Measurements from ENCODE around the gene FBP2.
"Not testable (repeated sequence)": the region's sequence is repeated elsewhere in the genome, so short reads cannot be mapped to it uniquely, and the experiment has no call there.

Gene FBP2

GRCh38 chr9:94599102-94599501 lies 5.5 kb upstream of the FBP2 start:
- no peak overlapping the region for H3K4me3 ChIP-seq (replicated peaks; ENCODE audit: low read depth, low read length)
- DNase-seq (ENCODE audit: low read depth): no peak
- TF ChIP-seq CTCF (IDR thresholded peaks at IDR 0.05; ENCODE audit: low read length, missing control alignments): no peak

DNA sequence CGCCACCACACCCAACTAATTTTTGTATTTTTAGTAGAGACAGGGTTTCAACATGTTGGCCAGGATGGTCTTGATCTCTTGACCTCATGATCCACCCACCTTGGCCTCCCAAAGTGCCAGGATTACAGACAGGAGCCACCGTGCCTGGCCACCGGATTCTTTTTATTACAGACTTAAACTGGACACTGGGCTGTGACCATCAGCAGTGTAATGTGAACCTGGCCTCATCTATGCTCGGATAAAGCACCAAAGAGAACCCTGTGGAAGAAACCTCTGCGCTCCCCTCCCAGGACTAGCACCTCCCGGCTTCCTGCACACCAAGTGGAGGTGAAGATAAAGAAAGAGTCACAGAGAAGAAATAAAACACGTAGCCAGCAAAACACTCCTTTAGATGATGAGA lies 941 bp downstream of the FBP2 start:
- not testable (repeated sequence) for H3K4me3 ChIP-seq (replicated peaks; ENCODE audit: low read depth, low read length); DNase-seq (ENCODE audit: low read depth)

GRCh38 chr9:94591876-94592275 lies 1.7 kb downstream of the FBP2 start:
- TF ChIP-seq CTCF (IDR thresholded peaks at IDR 0.05; ENCODE audit: low read length, missing control alignments): no peak
- no peak for DNase-seq (ENCODE audit: low read depth)
- no peak overlapping the region for H3K4me3 ChIP-seq (replicated peaks; ENCODE audit: low read depth, low read length)

- H3K4me3 ChIP-seq (replicated peaks; ENCODE audit: low read depth, low read length); DNase-seq (ENCODE audit: low read depth): not testable (repeated sequence)
Measured at GRCh38 chr9:94591046-94591545, 2.5 kb downstream of the FBP2 start.

- no peak overlapping the region for H3K4me3 ChIP-seq (replicated peaks; ENCODE audit: low read depth, low read length)
- DNase-seq (ENCODE audit: low read depth): no peak
- no peak for TF ChIP-seq CTCF (IDR thresholded peaks at IDR 0.05; ENCODE audit: low read length, missing control alignments)
Measured at GRCh38 chr9:94588681-94589080, 4.9 kb downstream of the FBP2 start.

DNA sequence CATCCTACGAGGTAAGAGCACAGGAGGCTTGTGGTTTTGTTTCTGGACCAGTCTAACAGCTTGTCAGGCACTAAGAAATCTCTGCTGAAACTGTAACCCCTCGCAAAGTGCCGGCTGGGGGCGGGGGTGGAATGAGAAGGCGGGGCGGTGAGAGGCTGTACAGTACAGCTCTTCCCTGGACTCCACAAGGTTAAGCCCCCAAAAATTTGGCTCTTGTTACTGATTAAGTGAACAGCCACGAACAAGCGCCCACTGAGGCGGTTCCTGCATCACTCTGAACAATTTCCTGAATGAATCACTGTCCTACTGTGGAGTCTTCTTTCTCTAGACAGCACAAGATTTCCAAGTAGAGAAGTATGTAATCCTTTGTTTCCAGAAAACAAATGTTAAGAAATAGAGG lies 6.8 kb downstream of the FBP2 start:
- H3K4me3 ChIP-seq (replicated peaks; ENCODE audit: low read depth, low read length): no peak overlapping the region
- no peak for TF ChIP-seq CTCF (IDR thresholded peaks at IDR 0.05; ENCODE audit: low read length, missing control alignments)
- DNase-seq (ENCODE audit: low read depth): peak; percentile 54

GRCh38 chr9:94586316-94586715 lies 7.3 kb downstream of the FBP2 start:
- no peak for TF ChIP-seq CTCF (IDR thresholded peaks at IDR 0.05; ENCODE audit: low read length, missing control alignments)
- no peak overlapping the region for H3K4me3 ChIP-seq (replicated peaks; ENCODE audit: low read depth, low read length)
- DNase-seq (ENCODE audit: low read depth): no peak

DNA sequence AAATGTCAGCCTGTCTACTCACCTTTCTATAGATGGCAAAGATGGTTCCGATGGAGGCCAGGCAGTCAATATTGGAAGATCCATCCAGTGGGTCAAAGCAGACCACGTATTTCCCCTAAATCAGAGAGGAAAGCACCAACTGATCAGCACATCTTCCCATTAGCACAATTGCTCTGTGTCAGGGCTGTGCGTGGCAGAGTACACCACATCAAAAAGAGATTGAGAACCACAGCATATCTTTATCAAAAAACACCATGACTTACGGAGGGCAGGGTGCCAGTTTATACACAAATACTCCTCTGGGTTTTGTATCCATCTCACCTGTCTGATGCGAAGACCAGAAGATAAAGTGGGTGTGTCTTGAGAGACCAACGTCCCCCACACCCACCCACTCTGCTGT lies 9.1 kb downstream of the FBP2 start:
- H3K4me3 ChIP-seq (replicated peaks; ENCODE audit: low read depth, low read length): no peak overlapping the region
- no peak for TF ChIP-seq CTCF (IDR thresholded peaks at IDR 0.05; ENCODE audit: low read length, missing control alignments)
- DNase-seq (ENCODE audit: low read depth): no peak

Data from fibroblast of pulmonary artery (primary cell).